Fibroblast of lung (primary cell): Measurements from ENCODE around the gene DHRS2. TPM values are rescaled to one million over a fixed set of nuclear protein-coding genes. Genes with fewer than 3 reads are reported as not detected.

Experiments used
- DNase-seq, 2 donors: peaks; one replicate each; pipeline versions ENCODE4 v3.0.0 to v3.0.0-alpha.2; 2010; ENCODE audit warnings: low read depth in 2 of 2
- H2AFZ ChIP-seq: 2 replicates; pipeline ENCODE4 v1.5.1; 2012; ENCODE audit warnings: low read length, control low read depth, inconsistent platforms
- H3K27ac ChIP-seq: 2 replicates; pipeline ENCODE4 v1.5.1; 2011; ENCODE audit warnings: low read length, control low read depth; ENCODE audit not compliant: insufficient read depth
- H3K27me3 ChIP-seq: 2 replicates; pipeline ENCODE4 v1.5.1; 2011; ENCODE audit warnings: mild to moderate bottlenecking, low read length; ENCODE audit not compliant: control insufficient read depth, insufficient read depth
- H3K36me3 ChIP-seq: 2 replicates; pipeline ENCODE4 v1.5.1; 2011; ENCODE audit warnings: low read length; ENCODE audit not compliant: control insufficient read depth, insufficient read depth
- H3K4me1 ChIP-seq: 2 replicates; pipeline ENCODE4 v1.5.1; 2011; ENCODE audit warnings: low read length; ENCODE audit not compliant: control insufficient read depth, insufficient read depth; ENCODE audit errors: extremely low read depth
- H3K4me2 ChIP-seq: 2 replicates; pipeline ENCODE4 v1.5.1; 2011; ENCODE audit warnings: low read length, control low read depth; ENCODE audit not compliant: insufficient read depth; ENCODE audit errors: extremely low read depth
- H3K4me3 ChIP-seq, 4 experiments: fragments of 200-600 bp in 1 of 4; sonication (generic) in 1 of 4; replicated peaks in 1 of 4; 2 replicates each; pipeline ENCODE4 v1.5.1; 2011 to 2016; ENCODE audit warnings: low read length in 4 of 4, low read depth in 3 of 4, mild to moderate bottlenecking in 3 of 4, control low read depth in 2 of 4, inconsistent platforms in 1 of 4, mixed read lengths in 1 of 4; ENCODE audit not compliant: insufficient read depth in 1 of 4; ENCODE audit errors: control extremely low read depth in 1 of 4
- H3K79me2 ChIP-seq: 2 replicates; pipeline ENCODE4 v1.5.1; 2012; ENCODE audit warnings: mild to moderate bottlenecking, low read length, inconsistent platforms; ENCODE audit not compliant: control insufficient read depth, insufficient read depth
- H3K9ac ChIP-seq: 2 replicates; pipeline ENCODE4 v1.5.1; 2011; ENCODE audit warnings: mild to moderate bottlenecking, low read length, control low read depth; ENCODE audit not compliant: insufficient read depth
- H3K9me3 ChIP-seq: 2 replicates; pipeline ENCODE4 v1.5.1; 2012; ENCODE audit warnings: low read depth, low read length; ENCODE audit not compliant: control insufficient read depth, insufficient read depth
- H4K20me1 ChIP-seq: 2 replicates; pipeline ENCODE4 v1.5.1; 2011; ENCODE audit warnings: low read length; ENCODE audit not compliant: control insufficient read depth, insufficient read depth; ENCODE audit errors: extremely low read depth
- EZH2 ChIP-seq: IDR thresholded peaks from 2 replicates; pipeline ENCODE4 v1.5.1; 2012; ENCODE audit warnings: low read length, control low read depth, mild to moderate bottlenecking; ENCODE audit errors: missing control alignments
- polyA plus RNA-seq, 2 donors: library from polyadenylated mRNA; depleted of rRNA in 1 of 2; stranded (reverse) in 1 of 2; unstranded in 1 of 2; fragments of >200 nt; gene quantifications; 2 replicates each; pipeline ENCODE4 v1.2.1, GENCODE V29; 2011 to 2012; ENCODE audit warnings: missing spikeins in 1 of 2
- total RNA-seq: library from RNA; depleted of rRNA; stranded (reverse); fragments of >200 nt; gene quantifications from 2 replicates; pipeline ENCODE4 v1.2.1, GENCODE V29; 2014
- TF ChIP-seq, protein P1 (sequence below), 2 donors: IDR thresholded peaks in 1 of 2; conservative IDR thresholded peaks in 1 of 2; 1 replicate in 1 of 2; 2 replicates in 1 of 2; pipeline ENCODE4 v1.5.1; 2011 to 2012; ENCODE audit warnings: low read length in 2 of 2, control low read depth in 1 of 2, inconsistent platforms in 1 of 2, low read depth in 1 of 2, mild to moderate bottlenecking in 1 of 2

DHRS2 gene
- total and polyA plus RNA-seq, 2 donors (not counting 1 experiment from before 2014, with no cell fraction given) = 0.02 TPM; not detected in 1

DNA sequence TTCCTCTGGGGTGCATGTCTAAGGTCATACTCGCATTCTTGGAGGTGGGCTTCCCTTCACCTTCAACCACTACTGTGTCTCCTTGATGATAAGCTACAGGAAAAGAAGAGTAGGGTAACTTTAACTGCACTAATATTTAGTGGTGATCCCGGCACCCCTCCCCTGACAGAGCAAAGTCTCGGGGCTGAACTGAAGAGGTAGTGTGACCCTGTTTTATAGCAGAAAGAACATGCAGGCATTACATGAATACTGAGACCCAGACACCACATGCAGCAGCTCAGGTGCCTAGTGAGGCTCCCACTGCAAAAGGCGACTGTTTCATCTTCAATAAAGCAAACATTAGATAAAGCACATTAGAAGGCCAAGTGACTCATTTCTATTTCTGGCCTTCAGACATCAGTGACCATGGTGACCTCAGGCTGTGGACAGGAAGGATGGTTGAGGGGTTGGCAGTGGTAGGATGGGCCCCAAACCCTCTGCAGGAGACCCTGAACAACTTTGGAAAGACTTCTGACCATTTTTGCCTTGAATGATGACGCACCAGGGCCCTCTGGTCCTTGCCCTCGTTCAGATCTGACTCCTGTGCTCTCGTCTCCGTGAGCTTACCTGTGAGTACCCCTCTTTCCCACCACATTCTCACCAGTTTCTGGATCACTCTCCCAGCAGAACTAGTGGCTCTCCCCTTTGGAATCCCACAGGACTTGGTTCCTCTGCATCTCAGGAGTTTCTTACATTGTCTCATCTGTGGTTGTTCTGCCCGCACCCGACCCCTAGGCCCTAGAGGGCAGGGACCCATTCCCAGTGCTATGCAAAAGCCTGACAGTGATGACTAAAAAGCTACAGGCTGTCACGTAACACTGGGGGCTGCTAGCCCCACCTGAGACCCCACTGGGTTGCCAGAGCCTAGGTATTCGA is 33.7 kb upstream of the DHRS2 start:
- H3K79me2 ChIP-seq = no peaks in the 10 kb centered on the region
- no peak overlapping the region for H3K9ac ChIP-seq
- no peak overlapping the region for H3K27ac ChIP-seq
- no peaks in the 10 kb centered on the region for H3K9me3 ChIP-seq
- H3K36me3 ChIP-seq = no peaks in the 10 kb centered on the region
- H3K4me1 ChIP-seq = no peaks in the 10 kb centered on the region
- H4K20me1 ChIP-seq = no peaks in the 10 kb centered on the region
- H3K27me3 ChIP-seq = no peaks in the 10 kb centered on the region
- no peak overlapping the region for H3K4me3 ChIP-seq
- H2AFZ ChIP-seq = no peak overlapping the region
- no peak overlapping the region for H3K4me2 ChIP-seq
- TF ChIP-seq, protein P1, sequence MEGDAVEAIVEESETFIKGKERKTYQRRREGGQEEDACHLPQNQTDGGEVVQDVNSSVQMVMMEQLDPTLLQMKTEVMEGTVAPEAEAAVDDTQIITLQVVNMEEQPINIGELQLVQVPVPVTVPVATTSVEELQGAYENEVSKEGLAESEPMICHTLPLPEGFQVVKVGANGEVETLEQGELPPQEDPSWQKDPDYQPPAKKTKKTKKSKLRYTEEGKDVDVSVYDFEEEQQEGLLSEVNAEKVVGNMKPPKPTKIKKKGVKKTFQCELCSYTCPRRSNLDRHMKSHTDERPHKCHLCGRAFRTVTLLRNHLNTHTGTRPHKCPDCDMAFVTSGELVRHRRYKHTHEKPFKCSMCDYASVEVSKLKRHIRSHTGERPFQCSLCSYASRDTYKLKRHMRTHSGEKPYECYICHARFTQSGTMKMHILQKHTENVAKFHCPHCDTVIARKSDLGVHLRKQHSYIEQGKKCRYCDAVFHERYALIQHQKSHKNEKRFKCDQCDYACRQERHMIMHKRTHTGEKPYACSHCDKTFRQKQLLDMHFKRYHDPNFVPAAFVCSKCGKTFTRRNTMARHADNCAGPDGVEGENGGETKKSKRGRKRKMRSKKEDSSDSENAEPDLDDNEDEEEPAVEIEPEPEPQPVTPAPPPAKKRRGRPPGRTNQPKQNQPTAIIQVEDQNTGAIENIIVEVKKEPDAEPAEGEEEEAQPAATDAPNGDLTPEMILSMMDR (conservative IDR thresholded peaks at IDR 0.05 in 1 of 2, IDR thresholded peaks at IDR 0.05 in 1 of 2; ENCODE audit: low read depth in 1 of 2, low read length in 2 of 2) = no peak
- no peak for TF ChIP-seq EZH2
- DNase-seq = no peak

DNA sequence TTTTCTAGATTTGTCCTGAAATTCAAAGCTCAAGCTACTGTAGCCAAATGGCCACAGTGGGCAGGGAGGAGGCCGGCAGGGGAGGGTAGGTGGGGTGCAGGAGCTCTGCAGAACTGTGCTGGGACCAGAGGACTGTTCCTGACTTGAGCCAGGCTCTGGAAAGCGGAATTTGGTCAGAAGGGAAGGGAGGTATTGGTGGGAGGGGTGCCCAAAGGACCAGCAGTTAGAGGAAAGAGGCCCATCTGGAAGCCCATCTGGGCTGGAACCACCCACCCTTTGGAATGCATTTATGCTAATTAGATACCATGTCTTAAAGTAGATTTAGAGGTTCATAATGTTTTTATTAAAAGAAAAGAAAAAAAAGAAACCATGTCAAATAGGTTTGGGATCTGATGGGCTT is 33.1 kb upstream of the DHRS2 start:
- Histone ChIP-seq H3K79me2 (no peaks in the 10 kb centered on the region), H3K36me3 (no peaks in the 10 kb centered on the region), H3K4me3 (no peak overlapping the region), H3K4me1 (no peaks in the 10 kb centered on the region), H3K27me3 (no peaks in the 10 kb centered on the region), H3K27ac (no peak overlapping the region), H3K9ac (no peak overlapping the region), H4K20me1 (no peaks in the 10 kb centered on the region), H3K9me3 (no peaks in the 10 kb centered on the region), H3K4me2 (no peak overlapping the region), H2AFZ (no peak overlapping the region)
- TF ChIP-seq, protein P1 (conservative IDR thresholded peaks at IDR 0.05 in 1 of 2, IDR thresholded peaks at IDR 0.05 in 1 of 2; ENCODE audit: low read depth in 1 of 2, low read length in 2 of 2) = no peak
- no peak for TF ChIP-seq EZH2
- DNase-seq = no peak

DNA sequence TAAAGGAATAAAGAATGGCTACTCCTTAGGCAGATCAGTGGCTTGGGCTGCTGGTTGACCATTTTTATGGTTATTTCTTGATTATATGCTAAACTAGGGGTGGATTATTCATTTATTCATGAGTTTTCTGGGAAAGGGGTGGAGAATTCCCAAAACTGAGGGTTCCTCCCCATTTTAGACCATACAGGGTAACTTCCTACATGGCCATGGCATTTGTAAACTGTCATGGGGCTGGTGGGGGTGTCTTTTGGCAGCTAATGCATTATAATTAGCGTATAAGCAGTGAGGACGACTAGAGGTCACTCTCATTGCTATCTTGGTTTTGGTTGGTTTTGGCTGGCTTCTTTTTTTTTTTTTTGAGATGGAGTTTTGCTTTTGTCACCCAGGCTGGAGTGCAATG is 32.0 kb upstream of the DHRS2 start:
- Histone ChIP-seq H4K20me1 (no peaks in the 10 kb centered on the region), H3K79me2 (no peaks in the 10 kb centered on the region), H3K9ac (no peak overlapping the region), H3K4me1 (no peaks in the 10 kb centered on the region), H2AFZ (no peak overlapping the region), H3K4me2 (no peak overlapping the region), H3K4me3 (no peak overlapping the region), H3K36me3 (no peaks in the 10 kb centered on the region), H3K27me3 (no peaks in the 10 kb centered on the region), H3K27ac (no peak overlapping the region), H3K9me3 (no peaks in the 10 kb centered on the region)
- no peak for DNase-seq
- TF ChIP-seq EZH2 = no peak
- TF ChIP-seq, protein P1 (conservative IDR thresholded peaks at IDR 0.05 in 1 of 2, IDR thresholded peaks at IDR 0.05 in 1 of 2; ENCODE audit: low read depth in 1 of 2, low read length in 2 of 2) = no peak
